Measurements from ENCODE around the gene IFITM1.
"Not testable (repeated sequence)": the region's sequence is repeated elsewhere in the genome, so short reads cannot be mapped to it uniquely, and the experiment has no call there.

Gene IFITM1

DNA sequence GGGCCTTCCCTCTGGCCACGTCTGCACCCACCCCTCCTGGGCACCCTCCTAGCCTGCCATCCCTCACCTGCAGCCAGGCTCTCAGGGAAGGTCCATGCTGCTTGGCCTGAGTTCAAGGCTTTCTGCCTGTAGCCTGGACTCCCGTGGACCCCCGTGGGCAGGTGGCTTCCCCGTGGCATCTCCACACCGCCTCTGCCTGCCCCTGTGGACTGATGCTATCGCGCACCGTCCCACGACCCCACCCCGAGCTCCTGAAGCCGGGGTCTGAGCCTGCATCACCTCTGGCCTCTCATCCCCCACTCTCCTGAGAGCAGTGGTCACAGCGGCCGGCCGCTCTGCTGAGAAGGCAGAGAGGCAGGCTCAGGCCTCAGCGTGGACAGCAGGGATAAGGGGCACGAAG, 19.1 kb upstream of the IFITM1 start:
- DNase-seq, result no peak

DNA sequence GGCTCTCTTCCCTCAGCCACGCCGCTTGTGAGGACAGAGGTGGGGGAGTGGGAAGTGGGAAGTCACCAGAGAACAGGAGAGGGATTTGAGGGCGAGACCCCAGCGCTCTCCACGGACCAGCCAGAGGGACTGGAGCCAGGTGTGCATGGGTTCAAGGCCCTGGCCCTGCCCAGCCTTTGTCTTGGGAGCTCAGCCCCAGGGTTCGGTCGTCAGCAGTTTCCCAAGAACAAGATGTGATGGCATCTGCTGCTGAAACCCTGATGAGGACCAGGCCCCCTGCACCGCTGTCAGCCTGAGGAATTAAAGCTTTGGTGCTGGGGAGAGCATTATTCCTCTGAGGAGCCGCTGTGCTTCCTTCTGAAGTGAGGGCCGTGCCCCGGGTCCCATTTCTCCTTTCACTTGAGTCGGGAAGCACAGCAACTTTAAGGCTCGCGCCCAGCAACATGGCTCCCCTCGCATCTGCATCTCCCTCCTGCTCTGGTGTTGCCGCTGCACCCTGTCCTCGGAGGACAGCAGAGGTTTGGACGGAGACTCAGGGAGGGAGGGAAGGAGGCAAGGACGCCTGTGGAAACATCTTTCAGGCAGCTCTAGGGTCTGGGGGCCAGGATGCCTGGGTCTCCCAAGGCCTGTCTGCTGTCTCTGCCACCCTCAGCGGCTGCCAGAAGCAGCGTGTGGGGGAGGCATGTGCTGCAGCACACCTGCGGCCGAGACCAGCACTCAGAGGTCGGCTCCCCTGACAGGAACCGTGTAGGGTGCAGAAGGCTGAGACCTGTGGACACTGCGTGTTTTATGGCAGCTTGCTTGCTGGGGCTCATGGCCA, 18.3 kb upstream of the IFITM1 start:
- no peak for DNase-seq

DNA sequence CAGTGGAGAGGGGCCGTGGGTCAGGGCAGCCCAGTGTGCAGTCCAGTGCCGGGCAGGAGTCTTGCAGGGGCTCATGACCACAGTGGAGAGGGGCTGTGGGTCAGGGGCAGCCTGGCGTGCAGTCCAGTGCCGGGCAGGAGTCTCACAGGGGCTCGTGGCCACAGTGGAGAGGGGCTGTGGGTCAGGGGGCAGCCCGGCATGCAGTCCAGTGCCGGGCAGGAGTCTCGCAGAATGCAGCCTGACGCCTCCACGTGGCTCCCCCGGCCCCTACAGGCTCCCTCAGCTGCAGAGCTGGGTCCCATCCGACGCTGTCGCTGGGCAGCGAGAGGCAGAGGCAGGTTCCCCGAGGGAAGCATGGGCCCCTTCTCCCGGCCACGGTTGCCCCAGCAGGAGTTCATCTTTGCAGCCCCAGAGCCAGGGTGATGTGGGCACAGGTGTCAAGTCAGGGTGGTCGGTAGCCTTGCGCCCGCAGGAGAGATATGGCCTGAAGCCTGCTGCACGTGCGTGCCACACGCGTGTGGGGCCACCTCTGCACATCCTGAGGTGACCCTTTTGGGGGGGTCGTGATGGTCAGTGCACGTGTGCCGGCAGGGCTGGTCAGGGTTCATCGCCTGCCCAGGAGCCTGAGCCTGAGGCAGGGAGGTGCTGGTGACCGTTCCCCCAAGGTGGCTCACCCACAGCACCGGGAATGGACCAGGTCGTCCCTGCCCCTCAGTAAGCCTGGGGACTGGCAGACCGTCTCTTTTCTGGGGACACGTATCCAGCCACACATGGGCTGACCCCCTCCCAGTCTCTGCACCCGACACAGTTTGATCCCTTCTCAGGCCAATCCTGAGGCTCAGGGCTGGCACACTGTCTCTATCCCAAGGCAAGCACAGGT, 17.4 kb upstream of the IFITM1 start:
- DNase-seq, result no peak

DNA sequence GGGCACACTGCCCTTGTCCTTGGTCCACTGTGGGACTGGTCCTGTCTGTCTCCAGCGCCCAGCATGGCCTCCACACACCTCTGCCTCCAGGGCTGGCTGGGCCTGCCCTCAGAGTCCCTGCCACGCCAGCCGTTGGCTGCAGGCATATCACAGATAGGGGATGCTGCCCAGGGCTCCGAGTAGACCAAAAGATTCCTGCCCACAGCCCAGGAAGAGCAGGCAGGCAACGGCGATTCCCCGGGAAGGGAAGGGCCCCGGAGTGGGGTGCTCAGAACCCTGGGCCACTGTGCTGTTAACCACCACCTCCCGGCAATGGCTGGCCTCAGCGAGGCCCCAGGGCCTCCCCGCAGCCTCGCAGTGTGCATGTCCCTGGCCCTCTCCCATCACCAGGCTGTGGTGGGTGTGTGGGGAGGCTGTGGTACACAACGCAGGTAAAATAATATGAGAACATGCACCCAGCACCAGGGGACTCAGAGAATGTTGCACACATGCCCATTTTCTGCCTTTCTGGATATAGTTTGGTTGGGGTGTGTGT, 16.7 kb upstream of the IFITM1 start:
- no peak for DNase-seq

DNA sequence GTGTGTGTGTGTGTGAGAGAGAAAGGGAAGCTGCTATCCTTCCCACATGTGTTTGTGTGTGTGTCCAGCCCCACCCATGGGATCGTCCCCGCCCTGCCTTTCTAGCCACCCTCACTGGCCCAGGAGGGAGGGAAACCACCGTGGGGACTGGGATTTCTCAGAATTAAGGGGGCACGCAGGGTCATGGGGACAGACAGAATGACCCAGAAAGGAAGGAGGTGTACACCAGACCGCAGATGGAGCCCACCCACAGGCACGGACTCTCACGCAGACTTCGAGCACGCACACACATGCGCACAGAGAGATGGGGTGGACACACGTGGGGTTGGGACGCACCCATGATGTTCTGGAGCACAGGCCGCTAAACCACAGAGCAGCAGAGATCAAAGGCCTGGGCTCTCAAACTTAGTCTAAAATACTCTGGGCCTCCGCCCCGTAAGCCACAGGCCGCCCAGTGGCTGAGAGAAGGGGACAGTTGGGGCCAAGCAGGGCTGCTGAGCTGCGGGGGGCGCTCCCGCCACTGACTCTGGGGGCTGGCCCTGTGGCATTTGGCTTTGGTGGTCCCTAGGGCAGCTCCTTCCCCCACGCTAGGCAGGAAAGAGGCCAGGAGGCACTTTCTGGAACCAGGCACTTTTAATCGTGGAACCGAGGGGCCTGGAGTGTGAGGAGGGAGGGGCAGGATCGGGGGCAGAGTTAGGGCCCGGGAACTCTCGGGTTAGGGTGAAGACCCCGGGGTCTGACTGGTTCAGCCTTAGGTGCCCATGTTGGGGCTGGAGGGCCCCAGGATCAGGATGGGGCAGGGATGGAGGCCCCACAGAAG, 16.0 kb upstream of the IFITM1 start:
- no peak for DNase-seq

DNA sequence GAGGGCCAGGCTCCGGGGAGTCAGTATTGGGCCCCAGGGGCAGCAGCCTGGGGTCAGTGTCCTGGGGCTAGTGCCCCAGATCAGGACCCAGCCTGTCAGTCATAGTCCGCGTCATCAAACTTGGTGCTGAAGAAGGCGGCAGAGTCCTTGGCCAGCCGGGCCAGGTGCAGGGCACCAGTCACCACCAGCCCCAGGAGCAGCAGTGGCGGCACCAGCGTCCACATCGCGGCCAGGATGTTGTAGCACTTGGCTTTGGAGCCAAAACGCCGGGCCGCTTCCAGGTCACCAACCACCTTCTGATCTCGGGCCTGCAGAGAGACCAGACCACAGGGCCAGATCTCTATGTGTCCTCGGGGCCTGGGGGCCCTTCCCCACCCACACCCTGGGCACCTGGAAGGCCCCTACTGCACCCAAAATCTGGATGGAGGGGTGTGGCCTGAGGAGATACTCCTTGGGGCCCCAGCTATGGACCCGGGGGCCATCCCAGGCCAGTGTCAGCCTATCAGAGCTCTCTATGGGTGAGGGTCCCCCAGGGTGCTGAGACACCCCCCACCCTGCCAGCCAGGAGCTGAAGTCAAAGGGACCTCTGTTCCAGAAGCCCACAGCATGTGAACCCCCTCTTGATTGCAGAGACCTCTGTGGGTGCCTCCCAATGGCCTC, 15.3 kb upstream of the IFITM1 start:
- DNase-seq, result no peak

DNA sequence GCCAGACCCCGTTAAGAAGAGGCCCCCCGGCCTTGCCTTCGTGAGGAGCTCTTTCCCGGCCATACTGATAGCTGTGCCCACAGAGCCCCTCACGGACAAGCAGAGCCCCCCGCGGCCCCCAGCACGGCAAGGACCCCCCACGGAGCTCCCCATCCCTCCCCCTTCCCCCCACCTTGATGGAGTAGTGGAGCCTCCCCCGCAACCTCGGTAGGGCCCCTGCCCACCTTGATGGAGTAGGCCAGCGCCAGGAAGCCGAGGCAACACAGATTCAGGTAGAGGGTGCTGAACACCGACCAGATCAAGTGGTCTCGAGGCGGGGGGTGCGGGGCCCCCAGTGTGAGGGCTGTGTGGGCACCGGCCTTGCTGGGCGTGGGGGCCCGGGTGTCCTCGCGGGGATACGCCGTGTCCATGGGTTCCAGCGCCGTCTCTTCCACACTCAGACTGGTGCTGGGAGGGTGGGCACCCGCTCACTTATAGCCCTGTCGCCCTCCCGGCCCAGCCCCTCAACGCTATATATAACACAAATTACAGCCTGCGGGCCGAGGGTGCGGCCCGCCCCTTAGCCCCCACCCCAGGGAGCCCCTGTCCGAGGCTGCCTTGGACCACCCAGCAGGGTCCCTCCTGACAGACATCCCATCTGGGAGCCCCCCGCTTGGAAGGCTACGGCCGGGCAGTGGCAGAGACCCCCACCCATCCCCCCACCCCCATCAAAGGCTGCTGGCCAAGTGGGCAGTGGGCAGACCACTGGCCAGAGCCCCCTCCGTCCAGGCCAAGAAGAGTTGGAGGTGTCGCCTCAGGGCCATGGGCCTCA, 14.6 kb upstream of the IFITM1 start, which contains the start of gene IFITM5:
IFITM5 (minus strand) TSS at position 446 of the 811 bp plus-strand sequence; CDS start at position 410, 36 bp downstream.
- DNase-seq, result no peak

DNA sequence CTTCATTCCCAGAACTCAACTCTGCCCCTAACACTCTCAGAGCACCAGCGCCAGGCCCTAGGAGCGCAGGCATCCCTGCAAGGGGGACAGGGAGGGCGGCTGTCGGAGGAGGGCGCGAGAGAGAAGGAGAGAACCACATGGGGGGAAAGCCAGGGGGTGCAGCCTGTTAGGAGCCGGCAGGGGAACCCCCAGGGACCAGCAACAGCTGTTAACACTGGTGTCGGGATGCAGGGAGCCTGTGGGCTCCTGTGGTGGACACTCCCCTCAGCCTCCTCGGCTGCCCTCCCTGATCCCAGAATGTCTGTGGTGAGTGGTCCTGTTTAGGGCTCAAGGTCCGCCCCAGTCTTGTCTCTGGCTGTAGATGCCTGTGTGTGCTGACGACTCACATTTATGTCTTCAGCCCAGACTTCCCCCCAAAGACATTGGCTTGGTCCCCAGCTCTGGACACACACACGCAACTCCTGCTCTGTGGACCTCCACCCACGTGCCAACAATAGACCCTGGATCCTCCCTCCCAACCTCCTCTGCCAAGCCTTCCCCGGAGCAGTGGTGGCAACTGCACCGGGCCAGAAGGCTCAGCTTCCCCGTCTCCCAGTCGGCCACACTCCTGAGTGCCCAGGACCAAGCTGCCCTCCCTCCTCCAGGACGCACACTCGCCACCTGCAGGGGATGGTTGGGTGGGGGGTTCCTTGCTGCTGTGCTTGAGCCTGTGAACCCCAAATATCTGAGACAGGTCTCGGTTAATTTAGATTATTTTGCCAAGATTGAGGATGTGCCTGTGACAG, 13.7 kb upstream of the IFITM1 start:
- DNase-seq, result no peak

DNA sequence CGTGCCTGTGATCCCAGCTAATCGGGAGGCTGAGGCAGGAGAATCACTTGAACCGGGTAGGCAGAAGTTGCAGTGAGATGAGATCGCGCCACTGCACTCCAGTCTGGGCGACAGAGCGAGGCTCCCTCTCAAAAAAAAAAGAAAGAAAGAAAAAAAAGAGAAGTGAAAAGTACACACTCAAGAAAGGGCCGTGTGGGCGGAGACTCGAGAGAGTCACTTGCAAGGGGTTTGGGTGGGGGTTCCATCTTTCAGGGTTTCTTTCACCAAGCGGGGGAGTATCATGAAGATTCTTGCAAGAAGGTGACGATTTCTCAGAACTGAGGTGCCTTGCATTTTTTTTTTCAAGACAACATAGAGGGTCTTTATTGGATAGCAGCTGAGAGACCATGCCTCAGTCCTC, 10.5 kb upstream of the IFITM1 start:
- no peak for DNase-seq

DNA sequence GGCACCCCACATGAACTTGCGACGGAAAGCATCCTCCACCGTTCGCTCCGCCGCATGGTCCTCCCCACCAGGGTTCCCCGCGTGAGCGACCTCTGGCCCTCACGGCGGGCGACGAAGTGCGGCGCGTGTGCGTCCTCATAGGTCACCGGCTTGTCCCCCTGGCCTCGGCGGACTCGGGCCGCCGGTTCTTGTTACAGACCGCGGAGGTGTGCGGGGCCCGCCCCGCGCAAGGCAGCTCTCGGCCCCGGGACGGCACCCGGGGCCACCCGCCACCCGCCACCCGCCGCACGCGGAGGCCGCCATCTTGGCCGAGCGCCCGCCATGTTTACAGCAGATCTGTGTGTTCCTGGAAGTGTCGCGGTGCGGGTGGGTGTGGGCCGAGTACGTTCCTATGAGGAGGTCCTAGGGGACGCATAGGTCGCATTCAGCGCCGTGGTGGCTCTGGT, 9.8 kb upstream of the IFITM1 start:
- no peak for DNase-seq

DNA sequence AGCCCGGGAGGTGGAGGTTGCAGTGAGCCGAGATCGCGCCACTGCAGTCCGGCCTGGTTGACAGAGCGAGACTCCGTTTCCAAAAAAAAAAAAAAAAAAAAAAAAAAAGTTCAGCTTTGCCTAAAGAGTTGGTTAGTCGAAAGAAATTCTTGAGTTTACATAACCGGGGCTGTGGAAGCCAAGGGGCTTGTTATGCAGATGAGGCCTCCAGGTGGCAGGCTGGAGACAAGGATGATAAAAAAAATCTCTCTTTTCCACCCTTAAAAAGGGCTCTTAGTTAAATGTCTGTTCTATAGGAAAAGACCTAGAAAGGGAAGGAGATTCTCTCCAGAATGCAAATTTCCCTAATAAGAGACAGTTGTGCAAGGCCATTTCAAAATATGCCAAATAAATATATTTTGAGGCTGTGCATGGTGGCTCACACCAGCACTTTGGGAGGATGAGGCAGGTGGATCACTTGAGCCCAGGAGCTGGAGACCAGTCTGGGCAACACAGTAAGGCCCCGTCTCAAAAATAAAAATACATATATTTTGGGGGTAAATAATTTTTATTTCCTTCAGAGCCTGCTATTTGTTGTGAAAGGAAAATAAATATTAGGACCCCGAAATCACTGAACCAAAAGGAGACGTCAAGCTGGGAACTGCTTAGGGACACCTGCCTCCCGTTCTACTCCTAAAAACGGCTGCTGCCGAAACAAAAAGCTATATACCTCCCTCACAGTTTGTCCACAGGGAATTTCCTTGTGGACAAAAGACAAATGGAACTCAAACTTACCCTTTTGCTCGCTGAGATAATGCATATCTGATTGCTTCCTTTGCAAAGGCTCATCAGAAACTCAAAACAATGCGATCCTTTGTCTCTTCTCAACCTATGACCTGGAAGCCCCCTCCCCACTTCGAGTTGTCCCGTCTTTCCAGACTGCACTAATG, 8.7 kb upstream of the IFITM1 start:
- no peak for DNase-seq

DNA sequence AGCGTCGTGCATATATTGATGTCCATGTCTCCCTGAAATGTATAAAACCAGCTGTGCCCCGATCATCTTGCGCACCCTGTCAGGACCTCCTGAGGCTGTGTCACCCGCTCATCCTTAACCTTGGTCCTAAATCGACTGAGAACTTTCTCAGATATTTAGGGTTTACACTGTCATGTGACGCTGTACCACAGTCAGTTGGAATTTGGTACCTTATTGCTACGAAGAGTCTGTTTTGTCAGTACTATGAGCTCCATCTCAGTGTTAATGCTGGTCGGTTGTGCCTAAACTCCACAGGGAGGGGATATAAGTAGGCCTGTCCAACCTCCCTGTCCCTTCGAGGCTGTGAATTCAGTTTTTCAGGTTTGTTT, 8.0 kb upstream of the IFITM1 start:
- no peak for DNase-seq

DNA sequence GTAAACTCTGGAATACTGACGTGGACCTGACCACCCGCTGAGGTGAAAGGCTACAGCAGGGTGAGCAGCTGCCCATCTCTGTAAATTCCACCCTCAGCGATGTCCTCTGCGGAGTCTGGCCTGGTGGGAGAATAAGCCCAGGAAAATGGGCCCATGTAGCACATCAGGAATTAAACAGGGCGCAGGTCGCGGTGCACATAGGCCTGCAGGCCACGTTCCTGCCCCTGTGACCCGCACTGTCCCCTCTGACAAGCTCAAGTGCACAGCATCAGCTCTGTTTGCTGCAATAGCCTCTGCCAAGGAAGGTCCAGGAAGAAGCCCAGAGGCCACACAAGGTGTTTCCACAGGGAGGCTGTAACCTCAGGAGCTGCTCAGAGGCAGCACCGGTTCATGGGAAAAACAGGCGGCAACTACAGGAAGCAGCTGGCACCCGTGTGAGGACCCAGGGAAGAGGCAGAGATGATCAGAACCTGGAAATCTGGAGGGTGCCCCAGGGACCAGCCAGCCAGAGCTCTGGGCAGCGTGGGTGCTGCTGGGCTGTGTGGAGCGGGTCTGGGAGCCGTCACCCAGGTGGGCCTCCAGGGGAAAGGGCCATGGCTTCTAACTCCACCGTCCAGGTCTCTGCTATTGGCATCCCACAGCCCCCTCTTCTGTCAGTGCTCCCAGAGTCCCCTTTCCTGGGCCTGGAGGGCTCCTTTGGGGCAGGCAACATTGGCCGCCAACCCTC, 7.0 kb upstream of the IFITM1 start:
- no peak for DNase-seq

DNA sequence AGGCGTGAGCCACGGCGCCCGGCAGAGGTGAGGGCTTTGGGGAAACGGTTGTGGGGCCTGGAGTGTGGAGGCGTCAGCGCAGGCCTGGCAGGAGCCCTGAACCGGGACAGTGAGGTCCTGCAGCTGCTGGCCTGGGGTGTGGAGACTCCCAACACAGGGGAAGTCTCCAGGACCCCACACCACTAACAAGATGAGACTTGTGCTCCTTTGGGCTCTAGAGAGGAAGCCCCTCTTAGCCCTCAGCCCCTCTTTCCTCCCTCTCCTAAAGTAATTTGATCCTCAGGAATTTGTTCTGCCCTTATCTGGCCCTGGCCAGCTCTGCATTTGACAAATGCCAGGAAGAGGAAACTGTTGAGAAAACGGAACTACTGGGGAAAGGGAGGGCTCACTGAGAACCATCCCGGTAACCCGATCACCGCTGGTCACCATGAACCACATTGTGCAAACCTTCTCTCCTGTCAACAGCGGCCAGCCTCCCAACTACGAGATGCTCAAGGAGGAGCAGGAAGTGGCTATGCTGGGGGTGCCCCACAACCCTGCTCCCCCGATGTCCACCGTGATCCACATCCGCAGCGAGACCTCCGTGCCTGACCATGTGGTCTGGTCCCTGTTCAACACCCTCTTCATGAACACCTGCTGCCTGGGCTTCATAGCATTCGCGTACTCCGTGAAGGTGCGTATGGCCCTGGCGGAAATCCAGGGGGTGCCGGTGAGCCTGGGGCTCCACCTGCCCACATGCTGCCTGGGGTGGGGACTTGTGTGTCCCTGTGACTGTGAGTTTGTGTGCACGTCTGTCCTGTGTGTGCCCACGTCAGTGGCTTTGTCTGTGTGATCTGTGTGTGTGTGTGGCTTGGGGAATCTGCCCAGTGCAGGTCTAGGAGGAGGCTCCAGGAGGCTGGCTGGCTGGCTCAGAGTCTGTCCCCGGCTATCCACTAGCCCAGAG, 5.8 kb upstream of the IFITM1 start, which contains the start of gene IFITM2:
IFITM2 (plus strand) TSS at position 51 of the 943 bp plus-strand sequence; CDS start at position 428, 377 bp downstream.
- not testable (repeated sequence) for DNase-seq

DNA sequence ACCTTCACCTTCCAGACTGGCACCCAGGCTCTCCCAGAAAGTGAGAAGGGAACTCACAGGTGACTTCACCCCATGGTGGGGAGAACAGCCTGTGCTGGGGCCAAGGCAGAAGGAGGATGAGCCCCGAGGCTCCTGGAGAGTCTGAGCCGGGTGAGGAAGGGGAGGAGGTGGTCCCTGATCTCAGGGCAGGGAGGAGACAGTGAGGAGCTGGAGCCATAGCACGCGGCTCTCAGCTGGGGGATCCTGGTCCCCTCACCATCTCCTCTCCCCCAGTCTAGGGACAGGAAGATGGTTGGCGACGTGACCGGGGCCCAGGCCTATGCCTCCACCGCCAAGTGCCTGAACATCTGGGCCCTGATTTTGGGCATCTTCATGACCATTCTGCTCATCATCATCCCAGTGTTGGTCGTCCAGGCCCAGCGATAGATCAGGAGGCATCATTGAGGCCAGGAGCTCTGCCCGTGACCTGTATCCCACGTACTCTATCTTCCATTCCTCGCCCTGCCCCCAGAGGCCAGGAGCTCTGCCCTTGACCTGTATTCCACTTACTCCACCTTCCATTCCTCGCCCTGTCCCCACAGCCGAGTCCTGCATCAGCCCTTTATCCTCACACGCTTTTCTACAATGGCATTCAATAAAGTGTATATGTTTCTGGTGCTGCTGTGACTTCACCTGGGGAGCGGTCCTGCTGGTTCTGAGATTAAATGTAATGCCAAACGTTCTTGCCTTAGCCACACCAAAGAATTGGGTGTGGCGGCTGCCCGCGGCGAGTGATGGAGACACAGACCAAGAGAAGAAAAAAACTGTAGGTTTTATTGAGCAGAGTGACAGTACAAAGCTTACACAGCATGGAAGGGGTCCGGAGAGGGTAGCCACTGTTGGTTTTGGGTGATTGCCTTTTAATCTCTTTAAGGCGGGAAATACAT, 4.8 kb upstream of the IFITM1 start:
- not testable (repeated sequence) for DNase-seq

DNA sequence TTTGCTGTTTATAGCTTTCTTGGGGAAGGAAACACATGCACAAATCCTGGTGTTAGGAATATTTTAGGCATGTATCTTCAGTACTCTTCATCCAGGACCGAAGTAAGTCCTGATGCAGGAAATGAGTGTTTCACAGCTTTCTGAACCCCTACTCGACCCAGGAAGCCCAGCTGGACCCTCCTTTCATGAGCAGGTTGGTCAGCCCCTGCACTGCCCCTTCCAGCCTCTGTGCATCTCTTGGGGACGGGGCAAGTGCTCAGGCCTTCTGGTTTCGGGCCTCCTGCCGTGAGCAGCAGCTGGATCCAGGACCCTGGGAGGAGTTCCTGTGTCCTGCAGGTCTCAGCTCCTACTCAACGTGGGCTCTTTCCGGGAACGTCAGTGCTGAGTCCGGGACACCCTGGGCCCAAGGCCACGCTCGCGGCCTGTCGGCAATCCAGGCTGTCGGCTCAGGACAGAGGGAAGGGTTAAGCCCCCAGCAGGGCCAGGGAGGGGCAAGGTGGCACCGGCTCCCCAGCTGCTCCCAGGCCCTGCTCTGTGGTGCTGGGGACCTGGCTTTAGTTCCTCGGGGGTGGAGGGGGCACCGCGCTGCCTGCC, 3.8 kb upstream of the IFITM1 start:
- not testable (repeated sequence) for DNase-seq
